ENCODE measurements around the gene STX1A.
"Not testable (repeated sequence)": the region's sequence is repeated elsewhere in the genome, so short reads cannot be mapped to it uniquely, and the experiment has no call there.

Gene STX1A

DNA sequence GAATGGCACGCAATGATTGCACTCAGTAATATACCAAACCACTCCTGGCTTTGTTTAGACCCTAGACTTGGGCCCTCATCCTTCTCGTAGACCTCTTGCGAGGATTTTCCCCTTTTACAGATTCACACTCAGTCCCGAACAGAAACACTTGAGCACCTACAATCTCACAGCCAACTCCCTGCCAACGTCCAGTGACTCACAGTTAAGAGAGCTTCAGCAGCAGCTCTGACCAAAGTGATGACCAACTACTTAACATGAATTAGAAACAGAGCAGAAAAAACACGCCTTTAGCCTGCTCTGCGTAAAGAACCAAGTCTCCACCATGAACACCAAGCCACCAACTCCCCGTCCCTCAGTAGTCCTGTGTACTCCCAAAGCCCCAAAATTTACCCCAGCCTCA, 38.4 kb downstream of the STX1A start:
- DNase-seq, result no peak

DNA sequence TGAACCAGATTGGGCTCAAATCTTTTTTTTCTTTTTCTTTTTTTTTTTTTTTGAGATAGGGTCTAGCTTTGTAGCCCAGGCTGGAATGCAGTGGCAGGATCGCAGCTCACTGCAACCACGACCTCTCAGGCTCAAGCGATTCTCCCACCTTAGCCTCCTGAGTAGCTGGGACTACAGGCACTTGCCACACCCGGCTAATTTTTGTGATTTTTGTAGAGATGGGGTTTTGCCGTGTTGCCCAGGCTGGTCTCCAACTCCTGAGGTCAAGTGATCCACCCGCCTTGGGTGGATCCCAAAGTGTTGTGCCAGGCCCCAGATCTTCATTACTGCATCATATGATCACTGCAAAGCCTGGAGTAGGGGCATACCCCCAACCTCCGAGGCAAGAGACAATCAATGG, 39.0 kb downstream of the STX1A start:
- no peak for DNase-seq

- no peak for DNase-seq
These were observed 39.8 kb downstream of the STX1A start for GRCh38 chr7:73679709-73680108.

GRCh38 chr7:73678862-73679261, 40.6 kb downstream of the STX1A start:
- DNase-seq, result no peak

DNA sequence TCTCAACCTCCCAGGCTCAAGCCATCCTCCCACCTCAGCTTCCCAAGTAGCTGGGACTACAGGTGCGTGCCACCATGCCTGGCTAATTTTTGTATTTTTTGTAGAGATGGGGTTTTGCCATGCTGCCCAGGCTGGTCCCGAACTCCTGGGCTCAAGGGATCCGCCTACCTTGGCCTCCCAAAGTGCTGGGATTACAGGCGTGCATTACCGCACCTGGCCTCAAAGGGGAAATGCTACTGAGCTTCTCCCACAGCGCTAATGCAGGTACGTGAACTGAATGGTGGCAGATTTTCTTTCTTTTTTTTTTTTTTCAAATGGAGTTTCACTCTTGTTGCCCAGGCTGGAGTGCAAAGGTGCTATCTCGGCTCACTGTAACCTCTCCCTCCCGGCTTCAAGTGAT, 43.4 kb downstream of the STX1A start:
- not testable (repeated sequence) for DNase-seq

DNA sequence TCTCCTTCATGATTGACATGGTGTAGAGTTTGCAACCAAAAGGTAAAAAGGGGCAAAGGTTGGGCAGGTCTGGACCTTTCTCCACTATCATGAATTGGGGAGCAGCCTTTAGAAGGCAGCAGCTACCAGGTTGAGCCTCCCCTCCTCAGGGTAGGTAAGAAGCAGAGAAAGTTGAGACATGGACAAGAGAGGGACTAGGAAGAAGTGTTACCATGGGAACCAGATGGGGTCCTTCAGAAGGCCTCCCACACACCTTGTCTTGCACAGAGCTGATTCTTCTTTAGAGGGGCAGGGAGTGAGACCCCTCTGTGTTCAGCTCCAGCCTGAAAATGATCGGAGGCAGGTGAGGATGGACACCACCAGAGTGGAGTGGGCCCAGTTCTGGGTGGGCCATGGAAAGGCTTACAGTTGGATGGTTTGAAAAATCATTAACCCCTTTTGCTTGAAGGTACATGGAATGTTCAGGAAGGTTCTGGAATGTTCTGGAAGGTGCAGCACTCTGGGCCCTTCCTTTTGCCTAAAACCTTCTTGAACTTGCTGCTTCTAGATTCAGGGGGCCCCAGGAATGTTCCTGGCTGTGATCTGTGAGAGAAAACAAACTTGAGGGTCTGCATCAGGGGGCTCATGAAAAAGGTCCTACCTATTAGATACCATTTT, 44.9 kb downstream of the STX1A start:
- DNase-seq, result no peak

DNA sequence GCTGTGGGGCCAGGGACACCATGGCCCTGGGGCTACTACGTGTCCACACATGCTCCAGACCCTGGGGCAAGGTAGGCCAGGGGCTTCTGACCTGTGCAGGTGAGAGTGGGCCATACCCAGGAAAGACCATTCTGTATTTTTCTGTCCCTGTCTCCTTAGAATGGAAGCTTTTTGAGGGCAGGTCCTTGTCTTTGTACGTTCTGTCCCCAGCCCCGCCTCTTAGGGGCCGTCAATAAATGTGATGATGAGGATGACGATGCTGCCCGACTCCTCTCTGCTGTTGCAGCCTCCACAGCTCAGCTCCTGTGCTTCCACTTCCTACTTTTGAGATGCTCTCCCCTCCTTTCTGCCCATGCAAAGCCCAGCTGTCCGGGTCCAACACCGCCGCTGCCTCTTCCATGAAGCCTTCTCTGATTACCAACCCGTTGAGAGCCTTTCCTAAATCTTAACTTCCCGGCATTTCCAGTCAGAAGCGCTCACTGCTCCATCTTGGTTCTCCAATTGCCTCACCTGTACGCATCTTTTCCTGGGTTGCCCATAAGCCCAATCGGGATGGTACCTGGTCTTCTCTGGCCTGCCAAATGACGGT, 47.5 kb downstream of the STX1A start:
- DNase-seq, result no peak

DNA sequence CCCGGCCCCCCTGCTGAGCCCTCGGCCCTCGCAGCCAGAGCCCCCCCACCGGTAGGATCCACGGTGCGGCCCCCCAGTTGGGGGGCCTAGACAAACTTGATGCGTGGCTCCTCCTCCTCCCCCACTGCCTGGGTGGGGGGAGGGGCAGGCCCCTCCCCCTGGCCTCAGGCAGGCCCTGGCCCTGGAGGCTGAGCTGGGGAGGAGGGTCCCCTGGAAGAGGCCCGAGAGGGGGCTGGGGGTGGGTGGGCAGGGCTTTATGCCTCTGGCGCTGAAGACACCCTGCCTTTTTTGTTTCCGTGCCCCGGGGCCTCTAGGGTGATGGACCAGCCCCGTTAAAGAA, 48.2 kb downstream of the STX1A start:
- DNase-seq, result no peak

DNA sequence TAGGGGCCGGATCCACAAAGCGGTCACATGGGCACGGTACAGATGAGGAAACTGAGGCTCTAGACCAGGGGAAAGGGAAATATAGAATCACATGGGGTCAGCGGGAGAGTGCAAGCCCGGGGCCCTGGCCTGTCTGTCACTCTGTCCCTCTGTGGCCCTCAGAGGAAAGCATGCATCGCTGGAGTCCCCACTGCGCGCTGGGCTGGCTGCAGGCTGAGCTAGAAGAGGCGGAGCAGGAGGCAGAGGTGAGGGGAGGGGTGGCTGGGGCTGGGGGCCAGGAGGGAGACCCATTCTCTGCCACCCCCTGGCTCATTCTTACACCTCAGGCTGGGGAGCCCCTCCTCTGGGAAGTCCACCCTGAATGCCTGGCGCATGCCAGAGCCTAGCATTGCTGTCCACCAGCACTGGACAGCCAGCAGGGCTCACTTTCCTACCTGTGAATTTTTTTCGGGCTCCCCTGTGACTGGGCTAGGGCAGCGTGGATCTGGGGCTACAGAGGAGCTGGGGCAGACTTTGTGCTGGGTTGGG, 49.5 kb downstream of the STX1A start:
- DNase-seq, result no peak

DNA sequence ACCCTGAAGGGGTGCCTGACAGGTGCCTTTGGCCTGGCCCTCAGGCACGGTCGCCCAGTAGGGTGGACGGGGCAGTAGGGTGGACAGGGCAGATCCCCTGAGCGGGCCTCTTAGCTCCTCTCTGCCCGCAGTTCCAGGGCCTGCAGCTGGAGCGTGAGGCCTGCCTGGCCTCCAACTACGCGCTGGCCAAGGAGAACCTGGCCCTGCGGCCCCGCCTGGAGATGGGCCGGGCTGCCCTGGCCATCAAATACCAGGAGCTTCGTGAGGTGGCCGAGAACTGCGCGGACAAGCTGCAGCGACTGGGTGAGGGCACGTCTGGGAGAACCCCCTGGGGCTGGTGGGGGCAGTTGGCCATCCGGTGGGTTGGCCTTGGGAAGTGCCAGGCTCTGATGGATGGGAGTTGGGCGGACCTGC, 50.2 kb downstream of the STX1A start:
- no peak for DNase-seq

- no peak for DNase-seq
These were observed 50.6 kb downstream of the STX1A start for GRCh38 chr7:73668886-73669230.

DNA sequence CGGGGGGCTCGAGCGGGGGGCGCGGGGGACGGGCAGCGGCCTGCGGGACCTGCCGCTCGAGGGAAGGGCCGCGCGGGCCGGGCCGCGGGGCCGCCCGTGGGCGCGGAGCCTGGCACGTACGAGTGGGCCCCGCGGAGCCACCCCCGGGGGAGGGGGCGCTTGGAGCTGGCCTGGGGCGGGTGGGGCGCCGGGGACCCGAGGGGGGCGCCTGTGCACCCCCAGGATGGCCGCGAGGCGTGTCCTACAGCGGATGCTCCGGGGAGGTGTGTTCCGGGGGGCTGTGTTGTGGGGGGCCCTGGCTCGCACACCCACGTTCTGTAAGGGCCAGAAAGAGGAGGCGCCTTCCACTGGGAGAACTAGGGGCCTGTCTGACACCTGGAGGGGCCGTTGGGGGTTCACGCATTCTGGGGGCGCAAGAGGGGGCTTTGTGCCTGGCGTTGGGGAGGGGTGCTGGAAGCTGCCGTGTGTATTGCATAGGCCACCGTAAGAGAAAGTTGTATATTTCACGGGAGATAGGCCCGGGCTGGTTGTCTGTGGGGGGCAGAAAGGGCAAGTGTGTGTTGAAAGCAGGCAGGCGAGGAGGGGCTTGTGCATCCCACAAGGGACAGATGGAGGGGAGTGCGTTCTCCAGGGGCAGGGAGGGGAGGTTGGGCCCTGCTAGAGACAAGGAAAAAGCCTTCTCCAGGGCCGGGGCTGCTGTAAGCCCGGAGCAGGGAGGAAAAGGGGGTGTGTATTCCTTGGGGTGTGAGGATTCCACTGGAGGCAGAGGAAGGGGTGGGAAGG, 51.2 kb downstream of the STX1A start:
- DNase-seq, result peak in 2 of 3 experiments; percentile 52 to 65

DNA sequence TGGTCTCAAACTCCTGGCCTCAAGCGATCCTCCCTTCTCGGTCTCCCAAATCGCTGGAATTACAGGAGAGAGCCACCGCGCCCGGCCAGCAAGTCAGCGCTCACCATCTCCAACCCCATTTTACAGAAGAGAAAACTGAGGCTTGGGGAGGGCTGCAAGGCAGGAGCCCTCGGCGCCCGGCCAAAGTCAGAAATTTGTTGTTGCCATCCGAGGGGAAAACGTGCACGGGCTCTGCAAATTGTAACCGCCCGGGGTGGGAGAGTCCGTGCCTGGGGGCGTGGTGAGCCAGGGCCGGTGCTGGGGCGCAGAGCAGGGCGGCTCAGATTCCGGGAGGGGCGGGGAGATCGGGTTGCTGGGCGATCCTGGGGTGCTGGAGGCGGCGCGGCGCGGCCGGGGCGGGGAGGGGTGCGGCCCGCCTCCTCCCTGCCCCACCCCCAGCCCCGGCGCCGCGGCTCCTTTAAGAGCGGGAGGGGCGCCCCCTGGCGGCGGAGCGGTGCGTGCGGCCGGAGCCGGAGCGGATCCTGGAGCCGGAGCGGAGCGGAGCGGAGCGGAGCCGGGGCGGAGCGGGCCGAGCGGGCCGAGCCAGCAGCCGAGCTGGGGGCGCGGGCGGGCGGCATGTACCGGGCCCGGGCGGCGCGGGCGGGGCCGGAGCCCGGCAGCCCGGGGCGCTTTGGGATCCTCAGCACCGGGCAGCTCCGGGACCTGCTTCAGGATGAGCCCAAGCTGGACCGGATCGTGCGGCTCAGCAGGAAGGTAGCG, 51.9 kb downstream of the STX1A start, which contains the start of gene VPS37D:
TSS of gene VPS37D (plus strand) at position 488 of the 759 bp plus-strand sequence. CDS start at position 616, 128 bp downstream.
- peak; percentile 88 to 93 (median 91) for DNase-seq

GRCh38 chr7:73663033-73663432, 56.4 kb downstream of the STX1A start:
- no peak for DNase-seq

- DNase-seq, result not testable (repeated sequence)
These were observed 58.9 kb downstream of the STX1A start for GRCh38 chr7:73660594-73660993.

- no peak for DNase-seq
These were observed 59.5 kb downstream of the STX1A start for GRCh38 chr7:73659983-73660382.

- DNase-seq, result not testable (repeated sequence)
These were observed 64.2 kb downstream of the STX1A start for GRCh38 chr7:73655309-73655708.

GRCh38 chr7:73652541-73652949, 66.9 kb downstream of the STX1A start:
- no peak for DNase-seq

DNA sequence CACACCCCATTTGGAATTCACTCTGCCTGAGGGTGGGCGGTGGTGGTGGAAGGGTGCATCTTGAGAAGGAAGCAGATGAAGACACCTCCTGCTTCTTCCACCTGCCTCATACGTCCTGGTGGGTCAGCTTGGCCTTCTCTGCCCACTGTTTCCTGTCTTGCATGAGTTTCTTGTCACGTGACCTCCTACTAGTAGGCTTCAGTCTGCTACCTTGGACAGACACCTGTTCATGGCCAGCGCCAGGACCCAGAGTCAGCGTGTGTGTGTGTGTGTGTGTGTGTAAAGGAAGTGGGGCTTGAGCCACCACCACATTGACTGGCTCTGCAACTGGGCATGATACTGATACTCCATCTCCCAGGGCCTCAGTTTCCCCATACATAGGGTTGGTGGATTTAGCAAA, 68.9 kb downstream of the STX1A start:
- DNase-seq, result no peak

DNA sequence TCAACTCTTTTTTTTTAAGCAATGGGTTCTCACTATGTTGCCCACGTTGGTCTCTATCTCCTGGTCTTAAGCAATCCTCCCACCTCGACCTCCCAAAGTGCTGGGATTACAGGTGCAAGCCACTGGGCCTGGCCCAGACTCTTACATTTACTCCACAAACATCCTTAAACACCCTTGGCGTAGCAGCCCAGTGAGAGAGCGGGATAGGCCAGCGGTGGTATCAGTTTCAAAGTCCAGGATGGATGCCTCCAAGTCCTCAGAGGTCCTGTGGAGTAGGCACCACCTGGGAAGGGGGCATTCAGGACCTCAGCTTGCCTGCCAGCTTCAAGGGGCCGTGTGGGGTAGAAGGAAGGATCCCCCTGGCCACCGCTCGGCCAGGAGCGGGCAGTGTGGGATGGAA, 69.9 kb downstream of the STX1A start:
- no peak for DNase-seq

Measured in NCI-H1417 (cell line).